K562 (cell line): ENCODE results near the gene ABHD16B. TPM values are rescaled to one million over a fixed set of nuclear protein-coding genes. Genes with fewer than 3 reads are reported as not detected.
A peak's percentile ranks its signal among the peaks of the same experiment; 100 is the strongest.

ENCODE experiments used
- GMEB1 ChIP-seq: fragments of 250-450 bp; sonication (Bioruptor Pico); IDR thresholded peaks from 2 replicates; pipeline ENCODE4 v1.4.0; 2020; ENCODE audit warnings: mild to moderate bottlenecking
- KLF16 ChIP-seq: IDR thresholded peaks from 2 replicates; pipeline ENCODE4 v1.6.1; 2016; ENCODE audit warnings: antibody characterized with exemption
- RBBP5 ChIP-seq: fragments of 200-600 bp; sonication (generic); IDR thresholded peaks from 2 replicates; pipeline ENCODE4 v1.6.1; 2012; ENCODE audit warnings: borderline replicate concordance, mild to moderate bottlenecking, low read length, control low read depth, inconsistent platforms; ENCODE audit not compliant: insufficient read depth, poor library complexity, severe bottlenecking
- SIN3B ChIP-seq: fragments of 450-650 bp; IDR thresholded peaks from 2 replicates; pipeline ENCODE4 v1.6.1; 2017; ENCODE audit warnings: low read depth, mild to moderate bottlenecking, moderate library complexity
- polyA plus RNA-seq, 8 experiments: library from polyadenylated mRNA; depleted of rRNA in 4 of 8; stranded (reverse) in 5 of 8; unstranded in 3 of 8; fragments of >200 nt; fragmentation: Nextera tagmentation in 2 of 8; fragmentation: Illumina TruSeq in 1 of 8; extraction: Ambion mirVana in 2 of 8; extraction: Trizol in 1 of 8; gene quantifications; 2 replicates each; pipeline versions ENCODE4 v1.2.1 to v1.2.3, GENCODE V29; 2011 to 2014; ENCODE audit warnings: inconsistent platforms in 1 of 8, missing spikeins in 1 of 8
- total RNA-seq, 7 experiments: library from RNA; depleted of rRNA in 6 of 7; stranded (reverse); fragments of >200 nt in 6 of 7; fragmentation: Illumina TruSeq in 2 of 7; extraction: Trizol in 2 of 7; gene quantifications; 2 replicates each; pipeline versions ENCODE4 v1.2.1 to v1.2.3, GENCODE V29; 2011 to 2021; ENCODE audit warnings: low replicate concordance in 1 of 7
- TF ChIP-seq, protein P1 (sequence below), 2 experiments: fragments of 450-650 bp; formaldehyde crosslinking in 1 of 2; IDR thresholded peaks; 2 replicates each; pipeline versions ENCODE4 v1.4.0 to v1.6.1; 2014 to 2020; ENCODE audit warnings: mild to moderate bottlenecking in 2 of 2, borderline replicate concordance in 1 of 2, low read depth in 1 of 2
- TF ChIP-seq, protein P2 (sequence below): fragments of 450-650 bp; IDR thresholded peaks from 2 replicates; pipeline ENCODE4 v1.6.1; 2017; ENCODE audit warnings: antibody characterized with exemption, mild to moderate bottlenecking
- TF ChIP-seq, protein P3 (sequence below): fragments of 200-800 bp; sonication (Bioruptor generic); IDR thresholded peaks from 2 replicates; pipeline ENCODE4 v1.6.1; 2017; ENCODE audit warnings: missing genetic modification characterization, missing compliant biosample characterization

Gene ABHD16B
- total and polyA plus RNA-seq, 9 of the 15 experiments (the other 6 are each of a cell fraction or from before 2014, with no cell fraction given), result not detected

DNA sequence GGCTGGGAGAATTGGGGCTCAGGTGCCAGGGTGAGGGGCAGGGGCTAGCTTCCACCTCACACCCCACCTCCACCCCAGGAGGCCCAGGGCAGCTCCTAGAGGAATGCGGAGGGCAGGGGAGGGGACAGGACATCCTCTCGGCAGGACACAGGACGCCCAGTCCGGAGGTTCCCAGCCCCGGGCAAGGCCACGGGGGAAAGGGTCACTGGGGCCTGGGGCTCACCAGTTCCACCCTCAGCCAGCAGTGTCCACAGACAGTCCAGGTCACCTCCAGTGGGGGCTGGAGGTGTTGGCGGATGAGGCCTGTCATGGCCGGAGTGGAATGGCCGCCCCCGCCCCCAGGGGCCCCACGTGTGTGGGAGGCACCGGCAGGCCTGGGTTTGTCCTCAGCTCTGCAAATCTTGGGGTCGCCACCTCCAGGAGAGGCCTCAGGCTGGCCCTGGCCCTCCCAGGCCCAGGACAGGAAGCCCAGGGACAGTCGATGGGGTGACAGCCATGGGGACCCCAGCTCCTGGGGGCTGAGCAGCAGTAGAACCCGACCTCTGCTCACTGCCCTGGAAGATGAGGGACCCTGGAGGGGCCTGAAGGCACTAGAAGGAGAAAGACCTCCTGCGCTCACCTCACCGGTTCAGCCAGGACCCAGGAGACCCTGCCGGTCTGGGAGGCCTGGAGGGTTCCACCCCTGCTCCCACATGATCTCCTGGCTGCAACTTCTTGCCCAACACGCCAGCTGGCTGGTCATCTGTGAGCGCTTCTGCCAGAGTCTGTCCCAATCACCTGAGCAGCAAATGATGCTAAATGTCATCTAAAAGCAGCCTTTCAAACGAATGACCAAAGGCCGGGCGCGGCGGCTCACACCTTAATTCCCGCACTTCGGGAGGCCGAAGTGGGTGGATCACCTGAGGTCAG is 13.0 kb upstream of the ABHD16B start (continued):
- TF ChIP-seq, protein P1, sequence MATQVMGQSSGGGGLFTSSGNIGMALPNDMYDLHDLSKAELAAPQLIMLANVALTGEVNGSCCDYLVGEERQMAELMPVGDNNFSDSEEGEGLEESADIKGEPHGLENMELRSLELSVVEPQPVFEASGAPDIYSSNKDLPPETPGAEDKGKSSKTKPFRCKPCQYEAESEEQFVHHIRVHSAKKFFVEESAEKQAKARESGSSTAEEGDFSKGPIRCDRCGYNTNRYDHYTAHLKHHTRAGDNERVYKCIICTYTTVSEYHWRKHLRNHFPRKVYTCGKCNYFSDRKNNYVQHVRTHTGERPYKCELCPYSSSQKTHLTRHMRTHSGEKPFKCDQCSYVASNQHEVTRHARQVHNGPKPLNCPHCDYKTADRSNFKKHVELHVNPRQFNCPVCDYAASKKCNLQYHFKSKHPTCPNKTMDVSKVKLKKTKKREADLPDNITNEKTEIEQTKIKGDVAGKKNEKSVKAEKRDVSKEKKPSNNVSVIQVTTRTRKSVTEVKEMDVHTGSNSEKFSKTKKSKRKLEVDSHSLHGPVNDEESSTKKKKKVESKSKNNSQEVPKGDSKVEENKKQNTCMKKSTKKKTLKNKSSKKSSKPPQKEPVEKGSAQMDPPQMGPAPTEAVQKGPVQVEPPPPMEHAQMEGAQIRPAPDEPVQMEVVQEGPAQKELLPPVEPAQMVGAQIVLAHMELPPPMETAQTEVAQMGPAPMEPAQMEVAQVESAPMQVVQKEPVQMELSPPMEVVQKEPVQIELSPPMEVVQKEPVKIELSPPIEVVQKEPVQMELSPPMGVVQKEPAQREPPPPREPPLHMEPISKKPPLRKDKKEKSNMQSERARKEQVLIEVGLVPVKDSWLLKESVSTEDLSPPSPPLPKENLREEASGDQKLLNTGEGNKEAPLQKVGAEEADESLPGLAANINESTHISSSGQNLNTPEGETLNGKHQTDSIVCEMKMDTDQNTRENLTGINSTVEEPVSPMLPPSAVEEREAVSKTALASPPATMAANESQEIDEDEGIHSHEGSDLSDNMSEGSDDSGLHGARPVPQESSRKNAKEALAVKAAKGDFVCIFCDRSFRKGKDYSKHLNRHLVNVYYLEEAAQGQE (IDR thresholded peaks at IDR 0.05; ENCODE audit: borderline replicate concordance), result peak; percentile 46; the same call in 1 of the 2 replicates
- TF ChIP-seq, protein P1 (CRISPR knock-in tag; IDR thresholded peaks at IDR 0.05; ENCODE audit: low read depth), result no peak
- TF ChIP-seq, protein P2, sequence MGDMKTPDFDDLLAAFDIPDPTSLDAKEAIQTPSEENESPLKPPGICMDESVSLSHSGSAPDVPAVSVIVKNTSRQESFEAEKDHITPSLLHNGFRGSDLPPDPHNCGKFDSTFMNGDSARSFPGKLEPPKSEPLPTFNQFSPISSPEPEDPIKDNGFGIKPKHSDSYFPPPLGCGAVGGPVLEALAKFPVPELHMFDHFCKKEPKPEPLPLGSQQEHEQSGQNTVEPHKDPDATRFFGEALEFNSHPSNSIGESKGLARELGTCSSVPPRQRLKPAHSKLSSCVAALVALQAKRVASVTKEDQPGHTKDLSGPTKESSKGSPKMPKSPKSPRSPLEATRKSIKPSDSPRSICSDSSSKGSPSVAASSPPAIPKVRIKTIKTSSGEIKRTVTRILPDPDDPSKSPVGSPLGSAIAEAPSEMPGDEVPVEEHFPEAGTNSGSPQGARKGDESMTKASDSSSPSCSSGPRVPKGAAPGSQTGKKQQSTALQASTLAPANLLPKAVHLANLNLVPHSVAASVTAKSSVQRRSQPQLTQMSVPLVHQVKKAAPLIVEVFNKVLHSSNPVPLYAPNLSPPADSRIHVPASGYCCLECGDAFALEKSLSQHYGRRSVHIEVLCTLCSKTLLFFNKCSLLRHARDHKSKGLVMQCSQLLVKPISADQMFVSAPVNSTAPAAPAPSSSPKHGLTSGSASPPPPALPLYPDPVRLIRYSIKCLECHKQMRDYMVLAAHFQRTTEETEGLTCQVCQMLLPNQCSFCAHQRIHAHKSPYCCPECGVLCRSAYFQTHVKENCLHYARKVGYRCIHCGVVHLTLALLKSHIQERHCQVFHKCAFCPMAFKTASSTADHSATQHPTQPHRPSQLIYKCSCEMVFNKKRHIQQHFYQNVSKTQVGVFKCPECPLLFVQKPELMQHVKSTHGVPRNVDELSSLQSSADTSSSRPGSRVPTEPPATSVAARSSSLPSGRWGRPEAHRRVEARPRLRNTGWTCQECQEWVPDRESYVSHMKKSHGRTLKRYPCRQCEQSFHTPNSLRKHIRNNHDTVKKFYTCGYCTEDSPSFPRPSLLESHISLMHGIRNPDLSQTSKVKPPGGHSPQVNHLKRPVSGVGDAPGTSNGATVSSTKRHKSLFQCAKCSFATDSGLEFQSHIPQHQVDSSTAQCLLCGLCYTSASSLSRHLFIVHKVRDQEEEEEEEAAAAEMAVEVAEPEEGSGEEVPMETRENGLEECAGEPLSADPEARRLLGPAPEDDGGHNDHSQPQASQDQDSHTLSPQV, result peak; percentile 78; the same call in 1 of the 2 replicates
- TF ChIP-seq SIN3B (no peak), GMEB1 (CRISPR knock-in tag) (0 out of 2 replicates have a peak, but pooled peaks have one; percentile 32), RBBP5 (peak; percentile 27), KLF16 (no peak)
- TF ChIP-seq, protein P3, sequence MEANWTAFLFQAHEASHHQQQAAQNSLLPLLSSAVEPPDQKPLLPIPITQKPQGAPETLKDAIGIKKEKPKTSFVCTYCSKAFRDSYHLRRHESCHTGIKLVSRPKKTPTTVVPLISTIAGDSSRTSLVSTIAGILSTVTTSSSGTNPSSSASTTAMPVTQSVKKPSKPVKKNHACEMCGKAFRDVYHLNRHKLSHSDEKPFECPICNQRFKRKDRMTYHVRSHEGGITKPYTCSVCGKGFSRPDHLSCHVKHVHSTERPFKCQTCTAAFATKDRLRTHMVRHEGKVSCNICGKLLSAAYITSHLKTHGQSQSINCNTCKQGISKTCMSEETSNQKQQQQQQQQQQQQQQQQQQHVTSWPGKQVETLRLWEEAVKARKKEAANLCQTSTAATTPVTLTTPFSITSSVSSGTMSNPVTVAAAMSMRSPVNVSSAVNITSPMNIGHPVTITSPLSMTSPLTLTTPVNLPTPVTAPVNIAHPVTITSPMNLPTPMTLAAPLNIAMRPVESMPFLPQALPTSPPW (CRISPR knock-in tag), result peak; percentile 21; the same call in 1 of the 2 replicates
